Measurements from ENCODE around the gene LCE2D. TPM values are rescaled to one million over a fixed set of nuclear protein-coding genes. Genes with fewer than 3 reads are reported as not detected.
"Not testable (repeated sequence)": the region's sequence is repeated elsewhere in the genome, so short reads cannot be mapped to it uniquely, and the experiment has no call there.

Gene LCE2D
- total RNA-seq, 1 experiment from 2014 or later, result not detected

GRCh38 chr1:152673016-152673415, 9.8 kb downstream of the LCE2D start:
- CTCF ChIA-PET, result no interaction called here
- no TSS peak for BruUV-seq (replicated peaks)
- H3K27ac Mint-ChIP-seq (ENCODE audit: unreplicated experiment), result no peak overlapping the region
- H3K4me1 Mint-ChIP-seq (ENCODE audit: low read depth, unreplicated experiment), result no peaks in the 10 kb centered on the region
- H3K27me3 Mint-ChIP-seq (ENCODE audit: unreplicated experiment), result peaks cover 96% of the 10 kb centered on the region
- no peaks in the 10 kb centered on the region for H3K36me3 Mint-ChIP-seq (ENCODE audit: insufficient read depth, unreplicated experiment)
- DNase-seq, result no peak
- H3K4me3 Mint-ChIP-seq (ENCODE audit: low read depth, unreplicated experiment), result no peak overlapping the region
- H3K9me3 Mint-ChIP-seq (ENCODE audit: low read depth, unreplicated experiment), result no peaks in the 10 kb centered on the region
- intact Hi-C loops (cut with micrococcal nuclease; ENCODE audit: unreplicated experiment), result no loop called here
- TF ChIP-seq CTCF (IDR thresholded peaks at IDR 0.05; ENCODE audit: unreplicated experiment), result no peak

- H3K9me3 Mint-ChIP-seq (ENCODE audit: low read depth, unreplicated experiment); H3K27ac Mint-ChIP-seq (ENCODE audit: unreplicated experiment); H3K4me3 Mint-ChIP-seq (ENCODE audit: low read depth, unreplicated experiment); H3K36me3 Mint-ChIP-seq (ENCODE audit: insufficient read depth, unreplicated experiment); intact Hi-C loops (cut with micrococcal nuclease; ENCODE audit: unreplicated experiment); H3K4me1 Mint-ChIP-seq (ENCODE audit: low read depth, unreplicated experiment); DNase-seq; BruUV-seq (replicated peaks); CTCF ChIA-PET: not testable (repeated sequence)
- H3K27me3 Mint-ChIP-seq (ENCODE audit: unreplicated experiment), result peaks cover 96% of the 10 kb centered on the region
These were observed 11.8 kb downstream of the LCE2D start, which contains the start of gene LCE2C for GRCh38 chr1:152674983-152675382. TSS of gene LCE2C (plus strand) at chr1:152675279. CDS start at chr1:152676016, 737 bp downstream.

GRCh38 chr1:152679459-152679858, 16.3 kb downstream of the LCE2D start:
- no peaks in the 10 kb centered on the region for H3K9me3 Mint-ChIP-seq (ENCODE audit: low read depth, unreplicated experiment)
- DNase-seq, result no peak
- BruUV-seq (replicated peaks), result no TSS peak
- no peaks in the 10 kb centered on the region for H3K36me3 Mint-ChIP-seq (ENCODE audit: insufficient read depth, unreplicated experiment)
- intact Hi-C loops (cut with micrococcal nuclease; ENCODE audit: unreplicated experiment), result no loop called here
- H3K4me3 Mint-ChIP-seq (ENCODE audit: low read depth, unreplicated experiment), result no peak overlapping the region
- no peak overlapping the region for H3K27ac Mint-ChIP-seq (ENCODE audit: unreplicated experiment)
- H3K27me3 Mint-ChIP-seq (ENCODE audit: unreplicated experiment), result peaks cover 98% of the 10 kb centered on the region
- TF ChIP-seq CTCF (IDR thresholded peaks at IDR 0.05; ENCODE audit: unreplicated experiment), result no peak
- H3K4me1 Mint-ChIP-seq (ENCODE audit: low read depth, unreplicated experiment), result no peaks in the 10 kb centered on the region
- CTCF ChIA-PET, result no interaction called here

GRCh38 chr1:152681616-152682015, 18.4 kb downstream of the LCE2D start:
- no peaks in the 10 kb centered on the region for H3K9me3 Mint-ChIP-seq (ENCODE audit: low read depth, unreplicated experiment)
- BruUV-seq (replicated peaks), result no TSS peak
- no peaks in the 10 kb centered on the region for H3K4me1 Mint-ChIP-seq (ENCODE audit: low read depth, unreplicated experiment)
- no peak overlapping the region for H3K4me3 Mint-ChIP-seq (ENCODE audit: low read depth, unreplicated experiment)
- intact Hi-C loops (cut with micrococcal nuclease; ENCODE audit: unreplicated experiment), result no loop called here
- DNase-seq, result no peak
- no peak for TF ChIP-seq CTCF (IDR thresholded peaks at IDR 0.05; ENCODE audit: unreplicated experiment)
- H3K36me3 Mint-ChIP-seq (ENCODE audit: insufficient read depth, unreplicated experiment), result no peaks in the 10 kb centered on the region
- peaks cover 98% of the 10 kb centered on the region for H3K27me3 Mint-ChIP-seq (ENCODE audit: unreplicated experiment)
- CTCF ChIA-PET, result no interaction called here
- H3K27ac Mint-ChIP-seq (ENCODE audit: unreplicated experiment), result no peak overlapping the region

- intact Hi-C loops (cut with micrococcal nuclease; ENCODE audit: unreplicated experiment), result no loop called here
- H3K36me3 Mint-ChIP-seq (ENCODE audit: insufficient read depth, unreplicated experiment), result no peaks in the 10 kb centered on the region
- H3K9me3 Mint-ChIP-seq (ENCODE audit: low read depth, unreplicated experiment), result no peaks in the 10 kb centered on the region
- no peaks in the 10 kb centered on the region for H3K4me1 Mint-ChIP-seq (ENCODE audit: low read depth, unreplicated experiment)
- no peak for DNase-seq
- BruUV-seq (replicated peaks), result no TSS peak
- H3K4me3 Mint-ChIP-seq (ENCODE audit: low read depth, unreplicated experiment), result no peak overlapping the region
- peaks cover 98% of the 10 kb centered on the region for H3K27me3 Mint-ChIP-seq (ENCODE audit: unreplicated experiment)
- CTCF ChIA-PET, result no interaction called here
- no peak overlapping the region for H3K27ac Mint-ChIP-seq (ENCODE audit: unreplicated experiment)
- no peak for TF ChIP-seq CTCF (IDR thresholded peaks at IDR 0.05; ENCODE audit: unreplicated experiment)
These were observed 20.7 kb downstream of the LCE2D start for GRCh38 chr1:152683846-152684245.

GRCh38 chr1:152685823-152686222, 22.6 kb downstream of the LCE2D start, which contains the start of gene LCE2B:
TSS of gene LCE2B (plus strand) at chr1:152686123. CDS start at chr1:152686844, 721 bp downstream.
- H3K27ac Mint-ChIP-seq (ENCODE audit: unreplicated experiment); H3K9me3 Mint-ChIP-seq (ENCODE audit: low read depth, unreplicated experiment); BruUV-seq (replicated peaks); H3K4me3 Mint-ChIP-seq (ENCODE audit: low read depth, unreplicated experiment); DNase-seq; H3K36me3 Mint-ChIP-seq (ENCODE audit: insufficient read depth, unreplicated experiment); H3K4me1 Mint-ChIP-seq (ENCODE audit: low read depth, unreplicated experiment); intact Hi-C loops (cut with micrococcal nuclease; ENCODE audit: unreplicated experiment): not testable (repeated sequence)
- CTCF ChIA-PET, result interaction anchor here (0.5 kb wide), 1 partner anchor 39 kb away, joined by 3 read pairs; no protein-coding TSS in a partner anchor
- peaks cover 82% of the 10 kb centered on the region for H3K27me3 Mint-ChIP-seq (ENCODE audit: unreplicated experiment)

Data from Calu3 (cell line).